ENCODE data around the gene ASTN1.

DNA sequence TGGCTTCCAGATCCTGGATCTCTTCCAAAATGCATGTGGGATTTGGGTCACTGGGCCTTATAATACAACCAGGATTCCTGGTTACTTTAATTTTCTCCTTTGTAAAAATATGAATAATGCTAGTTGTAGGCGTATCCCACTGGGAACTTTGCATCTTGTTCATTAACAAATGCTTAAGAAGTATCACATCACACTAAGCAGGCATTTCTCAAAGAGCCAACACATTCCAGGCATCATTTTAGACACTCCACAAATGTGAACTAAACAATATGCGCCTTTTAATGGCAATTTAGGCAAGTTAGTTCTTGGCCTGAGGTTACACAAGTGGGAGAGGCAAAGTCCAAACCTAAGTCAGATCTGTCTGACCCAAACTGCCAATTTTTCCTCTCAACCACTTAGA, 22.1 kb upstream of the ASTN1 start:
- TF ChIP-seq, protein P1, sequence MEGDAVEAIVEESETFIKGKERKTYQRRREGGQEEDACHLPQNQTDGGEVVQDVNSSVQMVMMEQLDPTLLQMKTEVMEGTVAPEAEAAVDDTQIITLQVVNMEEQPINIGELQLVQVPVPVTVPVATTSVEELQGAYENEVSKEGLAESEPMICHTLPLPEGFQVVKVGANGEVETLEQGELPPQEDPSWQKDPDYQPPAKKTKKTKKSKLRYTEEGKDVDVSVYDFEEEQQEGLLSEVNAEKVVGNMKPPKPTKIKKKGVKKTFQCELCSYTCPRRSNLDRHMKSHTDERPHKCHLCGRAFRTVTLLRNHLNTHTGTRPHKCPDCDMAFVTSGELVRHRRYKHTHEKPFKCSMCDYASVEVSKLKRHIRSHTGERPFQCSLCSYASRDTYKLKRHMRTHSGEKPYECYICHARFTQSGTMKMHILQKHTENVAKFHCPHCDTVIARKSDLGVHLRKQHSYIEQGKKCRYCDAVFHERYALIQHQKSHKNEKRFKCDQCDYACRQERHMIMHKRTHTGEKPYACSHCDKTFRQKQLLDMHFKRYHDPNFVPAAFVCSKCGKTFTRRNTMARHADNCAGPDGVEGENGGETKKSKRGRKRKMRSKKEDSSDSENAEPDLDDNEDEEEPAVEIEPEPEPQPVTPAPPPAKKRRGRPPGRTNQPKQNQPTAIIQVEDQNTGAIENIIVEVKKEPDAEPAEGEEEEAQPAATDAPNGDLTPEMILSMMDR (IDR thresholded peaks at IDR 0.05) = no peak
- TF ChIP-seq NFIC (IDR thresholded peaks at IDR 0.05; ENCODE audit: borderline replicate concordance) = no peak
- no peak for TF ChIP-seq JUND (IDR thresholded peaks at IDR 0.05)
- no peak for TF ChIP-seq EZH2phosphoT487 (IDR thresholded peaks at IDR 0.05; ENCODE audit: borderline replicate concordance, low read depth)
